Pancreas (tissue), 10 donors: Measurements from ENCODE around the gene GNA12. TPM values are rescaled to one million over a fixed set of nuclear protein-coding genes. Genes with fewer than 3 reads are reported as not detected.

Source experiments
- ATAC-seq, 4 donors: fragments of 200-7000 bp; cut with Tn5 transposase; one replicate each; pipeline versions ENCODE4 v1.8.0 to v1.9.1; 2020; ENCODE audit warnings: mild to moderate bottlenecking in 4 of 4, moderate library complexity in 4 of 4
- DNase-seq, 6 donors: peaks; one replicate each; pipeline ENCODE4 v3.0.0-alpha.2; 2020
- FAIRE-seq: peaks from 2 replicates; lab custom pipeline; 2012; peaks lifted over from hg19 to GRCh38; lab: Jason Lieb, UNC
- H3K27ac ChIP-seq, 4 donors: fragments of 200-600 bp; sonication (generic); 1 replicate in 3 of 4; 2 replicates in 1 of 4; pipeline versions ENCODE4 v1.5.0 to v1.8.0; 2020
- H3K27me3 ChIP-seq, 4 donors: fragments of 200-600 bp; one replicate each; pipeline ENCODE4 v1.8.0; 2021
- H3K36me3 ChIP-seq, 3 donors: fragments of 200-600 bp; sonication (generic) in 1 of 3; one replicate each; pipeline versions ENCODE4 v1.5.0 to v1.8.0; 2020 to 2021
- H3K4me1 ChIP-seq, 3 donors: fragments of 200-600 bp; one replicate each; pipeline ENCODE4 v1.8.0; 2021
- H3K4me3 ChIP-seq, 4 donors: fragments of 200-600 bp; sonication (generic) in 2 of 4; one replicate each; pipeline versions ENCODE4 v1.5.0 to v1.8.0; 2020 to 2021
- H3K9me3 ChIP-seq, 4 donors: fragments of 200-600 bp; one replicate each; pipeline ENCODE4 v1.8.0; 2021
- WGBS, 2 donors: extraction: QIAGEN DNeasy Blood & Tissue Kit; methylation state at CpG; one replicate each; pipeline ENCODE4 v1.1.7; 2013; 5-methylcytosine and 5-hydroxymethylcytosine counted together
- intact Hi-C, 3 donors: fragments of 100-400 bp; cut with DNase I; formaldehyde crosslinking; loops; one replicate each; pipeline versions ENCODE4 v1.11.1 to v1.14.2; 2022
- polyA plus RNA-seq, 2 donors: library from polyadenylated mRNA; stranded (reverse); fragments of 200-250 nt; gene quantifications; one replicate each; pipeline ENCODE4 v1.2.3, GENCODE V29; 2013
- total RNA-seq, 6 donors: library from RNA; stranded (reverse); fragmentation: NEBNext Ultra II Directional in 4 of 6; extraction: Animal tissue kit (Norgen Biotek cat#: 25700) in 4 of 6; gene quantifications; one replicate each; pipeline versions ENCODE4 v1.2.1 to v1.2.4, GENCODE V29; 2021 to 2023
- TF ChIP-seq, protein P1 (sequence below), 4 donors: fragments of 200-600 bp; sonication (generic) in 3 of 4; IDR thresholded peaks; one replicate each; pipeline versions ENCODE4 v1.5.0 to v1.8.0; 2021; ENCODE audit warnings: antibody characterized with exemption in 4 of 4
- donor health status: healthy with polysubstance abuse.
- donor health status: DM: no; HTN: no; CAD: no; lungs with moderate emphysema.
- donor health status: DM: no; HTN: no; CAD: no.
- donor health status: control.
- donor health status: control.
- donor health status: Bipolar disorder and iron deficiency.
- donor health status: DM: yes; HTN: yes; CAD: no.
- donor health status: DM: no; HTN: no; CAD: no.
- donor health status: DM: no; HTN: no; CAD: no.
- donor health status: DM: yes; HTN: yes; CAD: no.

The GNA12 gene
- total and polyA plus RNA-seq, 8 donors, result 7.5 to 23.0 (median 15.9) TPM

DNA sequence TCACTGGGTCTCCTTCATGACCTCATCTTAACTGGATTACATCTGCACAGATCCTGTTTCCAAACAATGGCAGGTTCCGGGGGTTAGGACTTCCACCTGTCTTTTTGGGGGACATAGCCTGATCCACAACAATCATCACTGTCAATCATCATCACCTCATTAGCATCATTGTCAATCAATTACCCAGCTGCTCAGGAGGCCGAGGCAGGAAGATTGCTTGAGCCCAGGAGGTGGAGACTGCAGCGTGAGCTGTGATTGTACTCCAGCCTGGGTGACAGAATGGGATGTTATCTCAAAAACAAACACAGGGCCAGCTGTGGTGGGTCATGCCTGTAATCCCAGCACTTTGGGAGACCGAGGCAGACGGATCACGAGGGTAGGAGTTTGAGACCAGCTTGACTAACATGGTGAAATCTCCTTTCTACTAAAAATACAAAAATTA is 137.4 kb downstream of the GNA12 start:
- 48 to 68% methylated on average over 6 of the region's 6 CpGs for WGBS, 2 donors

DNA sequence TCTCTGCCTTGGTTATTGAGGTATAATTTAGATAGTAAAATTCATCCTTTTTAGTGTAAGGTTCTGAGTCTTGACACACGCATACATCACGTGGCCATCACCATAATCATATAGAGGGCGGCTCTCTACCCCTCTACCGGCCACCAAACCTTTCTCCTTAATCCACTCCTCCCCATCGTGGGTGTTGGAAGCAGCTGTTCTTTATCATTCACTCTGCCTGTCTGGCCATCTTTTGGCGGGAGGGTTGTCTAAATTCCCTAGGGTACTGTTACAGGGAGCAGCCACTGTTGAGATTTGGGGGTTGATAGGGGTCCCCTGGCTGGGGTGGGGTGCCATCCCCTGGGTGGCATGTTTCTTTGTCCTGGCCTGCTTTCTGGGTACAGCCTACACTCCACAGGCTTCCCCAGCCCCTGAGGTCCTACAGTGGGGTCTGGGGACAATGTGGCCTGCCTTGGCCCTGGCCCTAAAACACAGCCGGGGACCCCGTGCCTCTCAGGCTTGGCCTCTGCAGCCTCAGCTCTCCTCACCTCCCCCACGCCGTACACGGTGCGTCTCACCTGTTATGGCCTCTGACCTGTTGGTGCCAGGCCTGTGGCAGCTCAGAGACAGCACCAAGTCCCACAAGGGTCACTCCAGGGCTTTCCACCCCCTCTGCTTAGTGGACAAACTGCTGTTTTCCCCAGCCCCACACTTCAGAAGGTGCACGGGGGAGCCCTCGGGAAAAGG is 138.6 kb downstream of the GNA12 start:
- H3K27ac ChIP-seq, result no peak overlapping the region
- FAIRE-seq (no peak), DNase-seq (no peak), ATAC-seq (no peak)
- no peak overlapping the region for H3K4me3 ChIP-seq
- no peaks in the 10 kb centered on the region for H3K4me1 ChIP-seq
- 76 to 83% methylated on average over 14 of the region's 14 CpGs for WGBS, 2 donors
- H3K27me3 ChIP-seq, result no peaks in the 10 kb centered on the region
- H3K9me3 ChIP-seq, result no peaks in the 10 kb centered on the region
- intact Hi-C loops, result no loop called here
- TF ChIP-seq, protein P1, sequence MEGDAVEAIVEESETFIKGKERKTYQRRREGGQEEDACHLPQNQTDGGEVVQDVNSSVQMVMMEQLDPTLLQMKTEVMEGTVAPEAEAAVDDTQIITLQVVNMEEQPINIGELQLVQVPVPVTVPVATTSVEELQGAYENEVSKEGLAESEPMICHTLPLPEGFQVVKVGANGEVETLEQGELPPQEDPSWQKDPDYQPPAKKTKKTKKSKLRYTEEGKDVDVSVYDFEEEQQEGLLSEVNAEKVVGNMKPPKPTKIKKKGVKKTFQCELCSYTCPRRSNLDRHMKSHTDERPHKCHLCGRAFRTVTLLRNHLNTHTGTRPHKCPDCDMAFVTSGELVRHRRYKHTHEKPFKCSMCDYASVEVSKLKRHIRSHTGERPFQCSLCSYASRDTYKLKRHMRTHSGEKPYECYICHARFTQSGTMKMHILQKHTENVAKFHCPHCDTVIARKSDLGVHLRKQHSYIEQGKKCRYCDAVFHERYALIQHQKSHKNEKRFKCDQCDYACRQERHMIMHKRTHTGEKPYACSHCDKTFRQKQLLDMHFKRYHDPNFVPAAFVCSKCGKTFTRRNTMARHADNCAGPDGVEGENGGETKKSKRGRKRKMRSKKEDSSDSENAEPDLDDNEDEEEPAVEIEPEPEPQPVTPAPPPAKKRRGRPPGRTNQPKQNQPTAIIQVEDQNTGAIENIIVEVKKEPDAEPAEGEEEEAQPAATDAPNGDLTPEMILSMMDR (IDR thresholded peaks at IDR 0.05), result no peak
- H3K36me3 ChIP-seq, result no peaks in the 10 kb centered on the region

More for the DNA sequence above, 137.4 kb downstream of the GNA12 start:
- FAIRE-seq (no peak), ATAC-seq (no peak), DNase-seq (no peak)
- intact Hi-C loops, result no loop called here
- H3K9me3 ChIP-seq, result no peaks in the 10 kb centered on the region
- no peaks in the 10 kb centered on the region for H3K36me3 ChIP-seq
- TF ChIP-seq, protein P1 (IDR thresholded peaks at IDR 0.05), result no peak
- H3K4me3 ChIP-seq, result no peak overlapping the region
- no peaks in the 10 kb centered on the region for H3K4me1 ChIP-seq
- H3K27me3 ChIP-seq, result no peaks in the 10 kb centered on the region
- no peak overlapping the region for H3K27ac ChIP-seq

DNA sequence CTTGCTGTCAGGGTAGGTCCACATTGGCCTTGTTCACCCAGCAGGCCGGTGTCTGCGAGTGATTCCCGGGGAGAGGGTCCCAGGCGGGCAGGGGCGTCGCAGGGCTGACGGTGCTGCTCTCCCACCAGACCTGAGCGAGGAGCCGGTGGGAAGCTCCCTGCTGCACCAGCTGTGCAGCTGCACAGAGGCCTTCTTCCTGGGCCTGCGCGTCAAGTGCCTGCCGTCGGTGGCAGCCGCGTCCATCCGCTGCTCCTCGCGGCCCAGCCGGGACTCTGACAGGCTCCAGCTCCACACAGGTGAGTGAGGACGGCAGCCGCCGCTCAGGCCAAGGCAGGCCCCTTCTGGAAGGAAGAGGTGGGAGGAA is 141.5 kb downstream of the GNA12 start:
- no peak overlapping the region for H3K4me3 ChIP-seq
- TF ChIP-seq, protein P1 (IDR thresholded peaks at IDR 0.05), result no peak
- no peaks in the 10 kb centered on the region for H3K9me3 ChIP-seq
- H3K27me3 ChIP-seq, result no peaks in the 10 kb centered on the region
- H3K27ac ChIP-seq, result no peak overlapping the region
- DNase-seq (no peak), ATAC-seq (no peak), FAIRE-seq (no peak)
- intact Hi-C loops, result no loop called here
- 37 to 59% methylated on average over 22 of the region's 22 CpGs for WGBS, 2 donors
- H3K36me3 ChIP-seq, result no peaks in the 10 kb centered on the region
- H3K4me1 ChIP-seq, result no peaks in the 10 kb centered on the region

GRCh38 chr7:2701832-2702593 is 142.1 kb downstream of the GNA12 start:
- 36 to 62% methylated on average over 12 of the region's 12 CpGs for WGBS, 2 donors
- H3K27ac ChIP-seq, result no peak overlapping the region
- peak in 2 of 4 donors; percentile 48 to 52 for ATAC-seq
- no peak for FAIRE-seq
- DNase-seq, result no peak
- H3K36me3 ChIP-seq, result no peaks in the 10 kb centered on the region
- no peak overlapping the region for H3K4me3 ChIP-seq
- no peaks in the 10 kb centered on the region for H3K9me3 ChIP-seq
- H3K27me3 ChIP-seq, result no peaks in the 10 kb centered on the region
- no peaks in the 10 kb centered on the region for H3K4me1 ChIP-seq
- intact Hi-C loops, result no loop called here
- TF ChIP-seq, protein P1 (IDR thresholded peaks at IDR 0.05), result no peak
